GM12864 (cell line): Measurements from ENCODE around the gene KIF26B.

Source experiments
- DNase-seq: peaks from one replicate; pipeline ENCODE4 v3.0.0-alpha.2; 2011; ENCODE audit warnings: low read depth
- H3K4me3 ChIP-seq: 2 replicates; pipeline ENCODE4 v1.5.1; 2011; ENCODE audit warnings: mild to moderate bottlenecking, low read depth, low read length, control low read depth
- TF ChIP-seq, protein P1 (sequence below): IDR thresholded peaks from 2 replicates; pipeline ENCODE4 v1.5.1; 2011; ENCODE audit warnings: low read depth, mild to moderate bottlenecking, moderate library complexity, low read length, control low read depth, inconsistent platforms; ENCODE audit errors: missing control alignments

KIF26B gene

DNA sequence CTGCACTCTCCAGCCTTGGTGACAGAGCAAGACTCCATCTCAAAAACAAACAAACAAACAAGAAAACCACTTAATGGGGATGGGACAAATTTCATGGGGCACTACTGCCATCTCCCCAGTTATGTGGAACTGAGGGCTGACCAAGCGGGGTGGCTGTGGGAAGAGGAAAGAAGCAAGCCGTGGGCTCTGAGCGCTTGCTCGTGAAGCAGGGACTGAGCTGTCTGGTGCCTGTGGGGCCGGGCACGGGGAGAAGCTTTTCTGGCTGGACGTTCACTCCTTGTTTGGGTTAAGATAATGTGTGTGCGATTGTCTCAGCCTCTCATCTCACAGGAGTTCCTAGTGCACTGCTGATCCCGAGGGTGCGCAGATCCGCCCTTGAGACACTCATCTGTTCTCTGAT is 22.0 kb upstream of the KIF26B start:
- no peak for DNase-seq
- H3K4me3 ChIP-seq, result no peak overlapping the region
- TF ChIP-seq, protein P1, sequence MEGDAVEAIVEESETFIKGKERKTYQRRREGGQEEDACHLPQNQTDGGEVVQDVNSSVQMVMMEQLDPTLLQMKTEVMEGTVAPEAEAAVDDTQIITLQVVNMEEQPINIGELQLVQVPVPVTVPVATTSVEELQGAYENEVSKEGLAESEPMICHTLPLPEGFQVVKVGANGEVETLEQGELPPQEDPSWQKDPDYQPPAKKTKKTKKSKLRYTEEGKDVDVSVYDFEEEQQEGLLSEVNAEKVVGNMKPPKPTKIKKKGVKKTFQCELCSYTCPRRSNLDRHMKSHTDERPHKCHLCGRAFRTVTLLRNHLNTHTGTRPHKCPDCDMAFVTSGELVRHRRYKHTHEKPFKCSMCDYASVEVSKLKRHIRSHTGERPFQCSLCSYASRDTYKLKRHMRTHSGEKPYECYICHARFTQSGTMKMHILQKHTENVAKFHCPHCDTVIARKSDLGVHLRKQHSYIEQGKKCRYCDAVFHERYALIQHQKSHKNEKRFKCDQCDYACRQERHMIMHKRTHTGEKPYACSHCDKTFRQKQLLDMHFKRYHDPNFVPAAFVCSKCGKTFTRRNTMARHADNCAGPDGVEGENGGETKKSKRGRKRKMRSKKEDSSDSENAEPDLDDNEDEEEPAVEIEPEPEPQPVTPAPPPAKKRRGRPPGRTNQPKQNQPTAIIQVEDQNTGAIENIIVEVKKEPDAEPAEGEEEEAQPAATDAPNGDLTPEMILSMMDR, result no peak

DNA sequence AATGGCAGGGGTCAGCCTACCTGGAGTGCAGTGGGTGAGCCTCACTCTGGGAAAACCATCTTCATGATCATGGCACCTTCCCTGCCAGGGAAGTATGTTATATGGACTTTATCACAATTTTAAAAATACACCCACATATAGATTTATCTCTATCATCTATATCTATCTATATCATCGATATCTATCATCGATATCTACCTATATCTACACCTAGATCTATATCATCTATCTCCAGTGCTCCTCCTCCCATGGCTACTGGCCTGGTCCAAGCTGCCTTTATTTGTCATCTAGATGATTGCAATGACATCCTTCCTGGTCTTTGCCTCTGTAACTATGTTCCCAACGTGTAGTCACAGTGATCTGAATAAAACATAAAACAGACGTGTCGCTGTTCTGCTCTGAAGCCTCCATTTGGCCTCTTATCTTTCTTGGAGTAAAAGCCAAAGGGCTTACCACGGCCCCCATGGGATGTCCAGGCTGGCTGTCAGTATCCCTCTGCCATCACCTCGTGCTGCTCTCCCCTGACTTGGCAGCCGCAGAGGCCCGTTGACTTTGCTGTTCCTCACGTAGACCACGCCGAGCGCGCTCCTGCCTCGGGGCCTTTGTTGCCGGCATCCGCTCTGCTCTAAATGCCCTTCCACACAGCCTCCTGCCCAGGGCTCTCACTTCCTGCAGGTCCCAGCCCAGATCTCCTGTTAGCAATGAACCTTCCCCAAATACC is 20.6 kb upstream of the KIF26B start:
- no peak overlapping the region for H3K4me3 ChIP-seq
- TF ChIP-seq, protein P1, result no peak
- DNase-seq, result no peak

DNA sequence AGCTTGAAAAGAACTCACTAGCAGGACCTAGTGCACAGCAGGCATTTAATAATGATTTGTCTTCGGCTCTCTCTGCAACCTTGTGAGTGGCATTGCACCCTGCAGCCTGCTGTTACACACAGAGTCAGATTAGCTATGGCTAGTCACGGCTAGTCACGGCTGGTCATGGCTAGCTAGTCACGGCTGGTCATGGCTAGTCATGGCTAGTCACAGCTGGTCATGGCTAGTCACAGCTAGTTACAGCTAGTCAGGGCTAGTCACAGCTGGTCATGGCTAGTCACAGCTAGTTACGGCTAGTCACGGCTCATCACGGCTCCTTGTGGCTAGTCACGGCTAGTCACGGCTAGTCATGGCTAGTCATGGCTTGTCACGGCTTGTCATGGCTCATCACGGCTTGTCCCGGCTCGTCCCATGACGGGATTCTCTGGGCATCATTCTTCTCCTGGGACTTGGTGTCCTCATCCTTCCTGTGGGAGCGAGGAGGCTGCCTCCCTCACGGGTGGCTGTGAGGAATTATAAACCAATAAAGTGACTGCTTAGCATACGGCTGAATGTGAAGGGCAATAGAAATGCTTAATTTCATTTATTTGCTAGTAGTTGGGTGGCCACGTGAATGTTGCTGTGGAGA is 12.5 kb upstream of the KIF26B start:
- TF ChIP-seq, protein P1, result no peak
- no peak for DNase-seq
- no peak overlapping the region for H3K4me3 ChIP-seq

DNA sequence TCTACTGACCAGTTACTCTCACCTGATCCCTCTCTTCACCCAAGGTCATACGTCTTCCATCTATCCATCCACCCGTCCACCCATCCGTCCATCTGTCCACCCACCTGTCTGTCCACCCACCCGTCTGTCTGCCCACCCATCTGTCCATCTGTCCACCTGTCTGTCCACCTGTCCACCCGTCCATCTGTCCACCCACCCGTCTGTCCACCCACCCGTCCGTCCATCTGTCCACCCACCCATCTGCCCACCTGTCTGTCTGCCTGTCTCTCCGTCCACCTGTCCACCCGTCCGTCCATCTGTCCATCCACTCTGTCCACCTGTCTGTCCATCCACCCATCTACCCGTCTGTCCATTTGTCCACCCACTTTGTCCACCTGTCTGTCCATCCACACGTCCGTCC is 11.8 kb upstream of the KIF26B start:
- no peak overlapping the region for H3K4me3 ChIP-seq
- TF ChIP-seq, protein P1, result no peak
- no peak for DNase-seq

DNA sequence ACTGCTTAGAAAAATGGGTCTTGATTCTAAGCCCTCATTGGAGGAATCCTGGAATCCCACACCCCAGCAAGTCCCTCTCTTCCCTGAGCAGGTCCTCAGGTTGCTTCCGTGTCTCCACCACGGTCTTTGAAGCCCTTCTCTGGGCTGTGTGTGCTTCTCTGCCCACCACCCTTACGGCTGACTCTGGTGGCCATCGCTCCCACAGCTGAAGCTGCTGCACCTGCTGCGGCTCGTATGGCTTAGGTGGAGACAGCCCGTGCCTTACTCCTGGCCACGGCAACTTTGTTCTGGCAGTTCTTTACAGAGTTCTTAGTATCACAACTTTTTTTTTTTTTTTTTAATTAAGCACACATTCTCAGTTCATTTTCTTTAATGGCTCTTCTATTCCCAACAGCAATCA is 10.9 kb upstream of the KIF26B start:
- no peak overlapping the region for H3K4me3 ChIP-seq
- no peak for DNase-seq
- TF ChIP-seq, protein P1, result no peak

DNA sequence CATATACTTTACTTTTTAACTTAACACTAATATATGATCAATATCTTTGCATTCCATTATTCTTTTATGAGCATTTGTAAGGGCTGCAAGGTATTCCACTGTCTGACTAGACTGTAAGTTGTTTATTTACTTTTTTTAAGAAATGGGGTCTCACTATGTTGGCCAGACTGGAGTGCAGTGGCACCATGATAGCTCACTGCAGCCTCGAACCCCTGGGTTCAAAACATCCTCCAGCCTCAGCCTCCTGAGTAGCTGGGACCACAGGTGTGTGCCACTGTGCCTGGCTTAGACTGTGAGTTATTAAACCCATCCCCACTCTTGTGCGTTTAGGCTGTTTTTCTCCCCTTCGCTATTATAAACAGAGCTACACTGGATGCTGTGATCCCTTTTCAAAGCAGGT is 6.7 kb upstream of the KIF26B start:
- no peak overlapping the region for H3K4me3 ChIP-seq
- TF ChIP-seq, protein P1, result no peak
- DNase-seq, result no peak

DNA sequence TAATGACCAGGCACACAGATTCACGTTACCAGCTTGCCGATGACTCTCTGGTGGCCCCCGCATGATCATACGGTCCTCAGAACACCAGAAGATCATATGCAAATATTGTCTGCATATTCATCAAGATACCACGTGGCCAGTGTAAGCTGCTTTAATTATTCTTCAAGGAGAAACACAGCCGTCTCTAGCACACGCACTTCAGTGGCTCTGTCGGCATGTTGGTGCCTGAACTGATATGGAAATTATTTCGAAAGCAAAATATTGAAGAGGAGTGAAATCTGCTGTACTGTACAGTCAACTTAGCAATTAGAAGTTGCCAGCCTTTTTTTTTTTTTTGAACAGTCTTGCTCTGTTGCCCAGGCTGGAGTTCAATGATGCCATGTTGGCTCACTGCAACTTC is 5.9 kb upstream of the KIF26B start:
- DNase-seq, result no peak
- no peak overlapping the region for H3K4me3 ChIP-seq
- TF ChIP-seq, protein P1, result no peak
